GM12878 (cell line): ENCODE results near the gene HIP1.

Experiments
- FOS ChIP-seq: IDR thresholded peaks from 3 replicates; pipeline ENCODE4 v1.6.1; 2011; ENCODE audit warnings: borderline replicate concordance; ENCODE audit not compliant: insufficient read length; ENCODE audit errors: extremely low read depth
- MYC ChIP-seq: IDR thresholded peaks from 2 replicates; pipeline ENCODE4 v1.6.1; 2011; ENCODE audit warnings: mild to moderate bottlenecking, low read length, moderate library complexity, inconsistent platforms; ENCODE audit not compliant: insufficient read depth, insufficient replicate concordance, insufficient read length, severe bottlenecking
- TF ChIP-seq, protein P1 (sequence below): IDR thresholded peaks from 2 replicates; pipeline ENCODE4 v1.6.1; 2011; ENCODE audit warnings: low read depth, mild to moderate bottlenecking, low read length, moderate library complexity, borderline replicate concordance; ENCODE audit errors: extremely low read depth
- TF ChIP-seq, protein P2 (sequence below), 3 experiments: IDR thresholded peaks in 2 of 3; conservative IDR thresholded peaks in 1 of 3; 2 replicates each; pipeline ENCODE4 v1.5.1; 2011; ENCODE audit warnings: low read depth in 3 of 3, low read length in 3 of 3, mild to moderate bottlenecking in 3 of 3, control low read depth in 2 of 3, moderate library complexity in 2 of 3, inconsistent platforms in 1 of 3, mixed read lengths in 1 of 3; ENCODE audit not compliant: control insufficient read depth in 2 of 3, insufficient read depth in 1 of 3; ENCODE audit errors: extremely low read depth in 1 of 3
- TF ChIP-seq, protein P3 (sequence below): fragments of 450-650 bp; IDR thresholded peaks from 2 replicates; pipeline ENCODE4 v1.6.1; 2017; ENCODE audit warnings: mild to moderate bottlenecking, moderate library complexity

- TF ChIP-seq, protein P1, sequence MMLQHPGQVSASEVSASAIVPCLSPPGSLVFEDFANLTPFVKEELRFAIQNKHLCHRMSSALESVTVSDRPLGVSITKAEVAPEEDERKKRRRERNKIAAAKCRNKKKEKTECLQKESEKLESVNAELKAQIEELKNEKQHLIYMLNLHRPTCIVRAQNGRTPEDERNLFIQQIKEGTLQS = no peak
- TF ChIP-seq, protein P2, sequence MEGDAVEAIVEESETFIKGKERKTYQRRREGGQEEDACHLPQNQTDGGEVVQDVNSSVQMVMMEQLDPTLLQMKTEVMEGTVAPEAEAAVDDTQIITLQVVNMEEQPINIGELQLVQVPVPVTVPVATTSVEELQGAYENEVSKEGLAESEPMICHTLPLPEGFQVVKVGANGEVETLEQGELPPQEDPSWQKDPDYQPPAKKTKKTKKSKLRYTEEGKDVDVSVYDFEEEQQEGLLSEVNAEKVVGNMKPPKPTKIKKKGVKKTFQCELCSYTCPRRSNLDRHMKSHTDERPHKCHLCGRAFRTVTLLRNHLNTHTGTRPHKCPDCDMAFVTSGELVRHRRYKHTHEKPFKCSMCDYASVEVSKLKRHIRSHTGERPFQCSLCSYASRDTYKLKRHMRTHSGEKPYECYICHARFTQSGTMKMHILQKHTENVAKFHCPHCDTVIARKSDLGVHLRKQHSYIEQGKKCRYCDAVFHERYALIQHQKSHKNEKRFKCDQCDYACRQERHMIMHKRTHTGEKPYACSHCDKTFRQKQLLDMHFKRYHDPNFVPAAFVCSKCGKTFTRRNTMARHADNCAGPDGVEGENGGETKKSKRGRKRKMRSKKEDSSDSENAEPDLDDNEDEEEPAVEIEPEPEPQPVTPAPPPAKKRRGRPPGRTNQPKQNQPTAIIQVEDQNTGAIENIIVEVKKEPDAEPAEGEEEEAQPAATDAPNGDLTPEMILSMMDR (IDR thresholded peaks at IDR 0.05 in 2 of 3, conservative IDR thresholded peaks at IDR 0.05 in 1 of 3; ENCODE audit: control insufficient read depth in 2 of 3, extremely low read depth in 1 of 3, insufficient read depth in 1 of 3, low read depth in 3 of 3, low read length in 3 of 3) = no peak
- TF ChIP-seq MYC = no peak
- TF ChIP-seq FOS = no peak
- TF ChIP-seq, protein P3, sequence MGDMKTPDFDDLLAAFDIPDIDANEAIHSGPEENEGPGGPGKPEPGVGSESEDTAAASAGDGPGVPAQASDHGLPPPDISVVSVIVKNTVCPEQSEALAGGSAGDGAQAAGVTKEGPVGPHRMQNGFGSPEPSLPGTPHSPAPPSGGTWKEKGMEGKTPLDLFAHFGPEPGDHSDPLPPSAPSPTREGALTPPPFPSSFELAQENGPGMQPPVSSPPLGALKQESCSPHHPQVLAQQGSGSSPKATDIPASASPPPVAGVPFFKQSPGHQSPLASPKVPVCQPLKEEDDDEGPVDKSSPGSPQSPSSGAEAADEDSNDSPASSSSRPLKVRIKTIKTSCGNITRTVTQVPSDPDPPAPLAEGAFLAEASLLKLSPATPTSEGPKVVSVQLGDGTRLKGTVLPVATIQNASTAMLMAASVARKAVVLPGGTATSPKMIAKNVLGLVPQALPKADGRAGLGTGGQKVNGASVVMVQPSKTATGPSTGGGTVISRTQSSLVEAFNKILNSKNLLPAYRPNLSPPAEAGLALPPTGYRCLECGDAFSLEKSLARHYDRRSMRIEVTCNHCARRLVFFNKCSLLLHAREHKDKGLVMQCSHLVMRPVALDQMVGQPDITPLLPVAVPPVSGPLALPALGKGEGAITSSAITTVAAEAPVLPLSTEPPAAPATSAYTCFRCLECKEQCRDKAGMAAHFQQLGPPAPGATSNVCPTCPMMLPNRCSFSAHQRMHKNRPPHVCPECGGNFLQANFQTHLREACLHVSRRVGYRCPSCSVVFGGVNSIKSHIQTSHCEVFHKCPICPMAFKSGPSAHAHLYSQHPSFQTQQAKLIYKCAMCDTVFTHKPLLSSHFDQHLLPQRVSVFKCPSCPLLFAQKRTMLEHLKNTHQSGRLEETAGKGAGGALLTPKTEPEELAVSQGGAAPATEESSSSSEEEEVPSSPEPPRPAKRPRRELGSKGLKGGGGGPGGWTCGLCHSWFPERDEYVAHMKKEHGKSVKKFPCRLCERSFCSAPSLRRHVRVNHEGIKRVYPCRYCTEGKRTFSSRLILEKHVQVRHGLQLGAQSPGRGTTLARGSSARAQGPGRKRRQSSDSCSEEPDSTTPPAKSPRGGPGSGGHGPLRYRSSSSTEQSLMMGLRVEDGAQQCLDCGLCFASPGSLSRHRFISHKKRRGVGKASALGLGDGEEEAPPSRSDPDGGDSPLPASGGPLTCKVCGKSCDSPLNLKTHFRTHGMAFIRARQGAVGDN = no peak
These were observed 19.8 kb upstream of the HIP1 start for GRCh38 chr7:75758491-75758890.
